Breast epithelium (tissue), 3 donors: ENCODE measurements around the gene ATP6AP2.

Experiments used
- CTCF ChIP-seq, 3 donors: fragments of 450-650 bp; IDR thresholded peaks; one replicate each; pipeline ENCODE4 v1.5.1; 2016 to 2017; ENCODE audit warnings: antibody characterized with exemption in 3 of 3, mild to moderate bottlenecking in 3 of 3, moderate library complexity in 3 of 3
- POLR2A ChIP-seq: fragments of 450-650 bp; IDR thresholded peaks from one replicate; pipeline ENCODE4 v1.6.1; 2016; ENCODE audit warnings: antibody characterized with exemption, mild to moderate bottlenecking, moderate library complexity
- POLR2AphosphoS5 ChIP-seq, 3 donors: sonication (generic); formaldehyde crosslinking; IDR thresholded peaks; one replicate each; pipeline ENCODE4 v1.6.1; 2017; ENCODE audit warnings: antibody characterized with exemption in 3 of 3

GRCh38 chrX:40637687-40638086, 56.9 kb downstream of the ATP6AP2 start:
- TF ChIP-seq CTCF (IDR thresholded peaks at IDR 0.05): no peak
- TF ChIP-seq POLR2AphosphoS5 (IDR thresholded peaks at IDR 0.05): no peak
- TF ChIP-seq POLR2A: no peak
